Measurements from ENCODE around the gene IPCEF1.
"Not testable (repeated sequence)": the region's sequence is repeated elsewhere in the genome, so short reads cannot be mapped to it uniquely, and the experiment has no call there.

IPCEF1 gene

GRCh38 chr6:154243793-154244750 is 112.5 kb downstream of the IPCEF1 start:
- no peak for DNase-seq

DNA sequence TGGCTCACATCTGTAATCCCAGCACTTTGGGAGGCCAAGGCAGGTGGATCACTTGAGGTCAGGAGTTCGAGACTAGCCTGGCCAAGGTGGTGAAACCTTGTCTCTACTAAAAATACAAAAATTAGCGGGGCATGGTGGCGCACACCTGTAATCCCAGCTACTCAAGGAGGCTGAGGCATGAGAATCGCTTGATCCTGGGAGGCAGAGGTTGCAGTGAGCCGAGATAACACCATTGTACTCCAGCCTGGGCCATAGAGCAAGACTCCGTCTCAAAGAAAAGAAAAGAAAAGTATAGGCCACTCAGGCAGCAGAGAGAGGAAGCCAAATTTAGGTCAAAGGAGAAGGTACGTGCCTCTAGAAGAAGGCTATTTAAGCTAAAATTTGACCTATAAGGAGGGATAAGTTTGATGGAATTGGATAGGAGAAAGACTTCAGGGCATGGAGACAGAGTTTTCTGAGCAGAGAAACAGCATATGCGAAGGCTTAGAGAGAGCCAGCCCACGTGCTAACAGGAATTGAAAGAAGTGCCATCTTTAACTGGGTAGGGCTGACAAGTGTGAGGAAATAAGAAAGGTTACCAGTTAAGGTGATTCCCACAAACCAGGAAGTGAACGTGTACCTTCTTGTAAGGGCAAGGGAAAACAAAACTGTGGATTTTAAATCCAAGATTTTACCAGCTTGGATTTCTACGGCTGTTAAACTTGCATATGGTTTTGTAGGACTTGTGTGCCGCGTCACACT is 113.8 kb downstream of the IPCEF1 start:
- DNase-seq: no peak

DNA sequence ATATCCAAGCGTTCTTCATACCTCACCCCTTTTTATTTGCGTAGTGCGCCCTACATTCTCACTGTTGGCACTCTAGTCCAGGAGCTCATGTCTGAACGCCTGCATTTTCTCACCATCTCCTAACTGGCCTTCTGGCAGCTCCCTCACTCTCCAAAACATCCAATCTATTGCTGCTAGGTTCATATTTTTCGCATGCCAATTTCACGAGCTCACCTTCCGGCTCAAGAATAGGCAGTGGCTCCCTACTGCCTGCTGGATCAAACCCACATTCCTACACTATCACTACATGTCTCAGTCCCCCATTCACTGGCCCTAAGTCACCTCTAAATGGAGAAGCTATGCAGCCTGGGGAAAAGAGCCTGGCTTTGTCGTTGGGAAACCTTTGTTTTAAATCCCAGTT is 115.0 kb downstream of the IPCEF1 start:
- no peak for DNase-seq

- not testable (repeated sequence) for DNase-seq
These were observed 115.5 kb downstream of the IPCEF1 start for GRCh38 chr6:154241061-154241460.

- no peak for DNase-seq
These were observed 117.2 kb downstream of the IPCEF1 start for GRCh38 chr6:154239392-154239791.

DNA sequence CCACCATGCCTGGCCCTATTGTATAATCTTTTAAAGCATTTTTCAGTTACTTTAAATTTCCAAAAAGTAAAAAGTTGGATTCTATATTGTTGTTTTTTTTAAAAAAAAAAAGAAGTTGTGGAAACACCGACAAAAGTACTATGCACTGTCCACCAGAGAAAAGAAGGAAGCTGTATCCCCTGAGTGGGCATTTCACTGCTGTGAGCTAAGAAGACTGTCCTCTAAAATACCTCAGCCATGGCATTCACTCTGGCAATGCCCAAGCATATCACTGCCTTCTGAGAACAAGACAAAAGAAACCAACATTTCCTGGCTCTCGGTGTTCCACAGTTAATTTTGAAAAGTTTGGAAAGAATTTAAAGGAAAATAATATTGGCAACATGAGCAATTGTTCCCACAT is 117.8 kb downstream of the IPCEF1 start:
- no peak for DNase-seq

DNA sequence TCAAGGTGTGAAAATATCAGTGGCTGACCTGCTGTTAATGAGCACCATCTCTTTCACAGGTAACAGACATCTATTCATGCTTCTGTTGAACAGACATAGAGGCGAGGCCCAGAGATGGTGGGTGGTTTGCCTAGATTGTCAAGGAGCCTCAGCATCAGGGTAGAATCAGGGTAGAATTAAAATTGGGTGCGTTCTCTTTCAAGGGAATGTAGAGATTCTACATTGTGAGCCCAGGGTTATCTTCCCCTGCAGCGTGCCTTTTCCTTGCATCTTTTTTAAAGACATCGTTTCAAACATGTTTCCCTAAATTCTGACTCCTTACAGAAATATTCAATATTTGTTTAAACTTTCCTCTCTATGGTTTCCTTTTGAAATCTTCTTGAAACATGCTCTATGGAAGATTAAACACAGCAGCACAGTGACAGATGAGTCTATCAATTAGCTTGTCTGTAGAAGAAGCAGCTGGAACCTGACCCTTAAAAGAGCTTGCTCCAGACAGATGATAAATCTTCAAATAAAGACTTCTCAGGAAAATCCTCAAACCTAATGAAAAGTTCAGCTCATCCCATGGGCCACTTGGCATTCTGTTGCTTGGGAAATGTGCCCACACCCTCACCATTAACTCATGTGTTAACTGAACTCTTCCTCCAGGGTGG is 119.8 kb downstream of the IPCEF1 start:
- DNase-seq: no peak

GRCh38 chr6:154234019-154234772 is 122.4 kb downstream of the IPCEF1 start:
- no peak for DNase-seq

- no peak for DNase-seq
These were observed 123.2 kb downstream of the IPCEF1 start for GRCh38 chr6:154233383-154233782.

DNA sequence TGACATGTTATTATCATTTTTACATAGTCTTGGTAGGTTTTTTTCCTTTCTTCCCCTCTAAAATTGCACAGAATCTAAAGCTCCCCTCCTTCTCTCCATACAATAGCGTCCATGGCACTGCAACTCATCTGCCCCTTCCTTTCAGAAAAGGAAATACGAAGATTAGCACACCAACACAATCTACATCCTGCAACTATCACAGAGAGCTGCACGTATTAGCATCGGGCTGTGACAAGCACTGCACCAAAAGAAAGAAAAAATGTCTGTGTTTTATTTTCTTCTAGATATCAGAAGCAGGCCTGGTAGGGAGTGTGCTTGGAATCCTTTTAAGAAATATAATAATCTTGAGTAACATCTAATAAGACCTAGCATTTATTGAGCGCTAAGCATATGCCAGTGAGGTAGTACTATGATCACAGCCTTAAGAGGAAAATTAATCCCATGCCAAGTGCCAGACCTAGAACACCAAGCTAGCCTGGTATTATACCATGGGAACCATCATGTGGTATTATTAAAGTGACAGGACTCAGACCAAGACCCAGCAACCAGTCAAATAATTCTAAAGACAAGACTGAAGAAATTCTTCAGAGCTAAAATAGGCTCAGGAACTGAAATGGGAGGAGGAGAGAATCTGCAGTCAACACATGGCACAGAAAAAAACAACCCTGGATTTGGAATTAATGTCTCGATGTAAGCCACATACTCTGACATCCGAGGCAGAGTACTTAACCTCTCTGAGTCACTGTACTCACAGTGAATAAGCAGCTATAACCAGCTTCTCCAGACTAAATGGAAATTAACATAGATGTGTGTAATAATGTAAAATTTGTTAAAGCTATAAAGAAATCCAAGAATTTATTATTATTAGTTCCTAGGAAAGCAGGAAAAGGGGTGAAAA is 124.3 kb downstream of the IPCEF1 start:
- DNase-seq: no peak

DNA sequence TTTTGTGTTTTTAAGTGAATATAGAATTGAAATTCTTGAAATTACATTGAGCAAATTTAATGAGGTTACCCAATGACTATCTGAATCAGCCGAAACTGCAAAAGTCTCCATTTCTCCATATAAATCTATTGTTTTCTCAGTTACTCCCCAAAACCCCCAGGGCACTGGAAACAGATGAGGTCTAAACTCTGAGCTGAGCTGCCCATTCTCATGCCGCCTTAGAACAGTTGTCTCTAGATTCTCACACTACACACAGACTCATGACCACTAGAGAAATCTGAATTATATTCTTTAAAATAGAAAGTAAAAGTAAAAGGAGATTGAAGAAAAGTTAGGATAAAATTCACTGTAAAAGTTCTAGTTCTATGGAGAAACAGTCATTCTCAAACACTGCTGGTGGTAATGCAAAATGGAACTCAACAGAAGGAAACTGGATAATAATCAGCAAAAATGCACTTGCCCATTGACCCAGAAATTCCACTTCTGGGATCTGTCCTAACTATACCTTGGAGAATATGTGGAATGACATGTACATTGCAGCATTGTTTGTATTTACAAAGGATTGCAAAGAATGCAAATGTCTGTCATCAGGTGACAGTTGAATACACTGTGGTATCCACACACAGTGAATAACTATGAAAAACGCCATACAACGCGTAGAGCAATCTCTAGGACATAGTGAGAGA is 125.5 kb downstream of the IPCEF1 start:
- DNase-seq: no peak

- DNase-seq: no peak
These were observed 126.2 kb downstream of the IPCEF1 start for GRCh38 chr6:154230393-154230792.

DNA sequence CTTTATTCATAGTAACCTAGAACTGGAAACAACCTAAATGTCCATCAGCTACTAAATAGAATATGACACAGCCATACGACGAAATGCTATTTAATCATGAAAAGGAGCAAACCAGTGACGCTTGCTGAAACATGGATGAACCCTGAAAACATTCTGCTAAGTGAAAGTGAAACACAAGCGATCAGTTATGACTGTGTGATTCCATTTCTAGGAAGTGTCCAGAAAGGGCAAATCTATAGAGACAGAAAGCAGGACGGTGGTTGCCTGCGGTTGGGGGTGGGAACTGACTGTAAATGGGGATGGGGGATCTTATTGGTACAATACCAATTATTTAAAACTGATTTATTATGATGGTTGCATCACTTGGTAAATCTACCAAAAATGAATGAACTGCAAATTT is 126.8 kb downstream of the IPCEF1 start:
- no peak for DNase-seq

GRCh38 chr6:154228521-154228905 is 128.1 kb downstream of the IPCEF1 start:
- no peak for DNase-seq

DNA sequence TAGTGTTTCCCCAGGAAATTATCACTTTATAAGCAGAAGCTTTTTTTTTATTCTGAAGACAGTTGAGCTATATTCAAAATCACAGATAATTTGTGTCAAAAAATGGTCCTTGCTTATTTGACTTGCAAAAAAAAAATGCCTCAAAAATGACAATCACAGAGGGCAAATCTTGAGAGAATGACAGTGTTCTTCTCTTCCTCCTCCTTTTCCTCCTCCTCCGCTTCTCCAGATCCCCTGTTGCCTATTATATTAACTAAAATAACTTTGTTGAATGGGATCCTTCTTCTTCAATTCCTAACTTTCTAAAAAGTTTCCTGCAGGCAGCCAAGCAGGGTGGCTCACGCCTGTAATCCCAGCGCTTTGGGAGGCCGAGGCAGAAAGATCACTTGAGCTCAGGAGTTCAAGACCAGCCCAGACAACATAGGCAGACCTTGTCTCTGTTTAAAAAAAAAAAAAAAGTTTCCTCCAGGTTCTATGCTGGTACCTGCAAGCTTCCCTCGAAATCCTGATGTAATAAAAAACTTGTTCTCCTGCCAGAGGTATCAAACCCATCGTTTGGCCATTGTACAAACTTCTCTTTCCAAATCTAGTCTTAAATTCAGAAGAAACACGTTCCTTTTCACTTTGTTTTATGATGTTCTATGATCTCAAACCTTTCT is 128.6 kb downstream of the IPCEF1 start:
- no peak for DNase-seq

DNA sequence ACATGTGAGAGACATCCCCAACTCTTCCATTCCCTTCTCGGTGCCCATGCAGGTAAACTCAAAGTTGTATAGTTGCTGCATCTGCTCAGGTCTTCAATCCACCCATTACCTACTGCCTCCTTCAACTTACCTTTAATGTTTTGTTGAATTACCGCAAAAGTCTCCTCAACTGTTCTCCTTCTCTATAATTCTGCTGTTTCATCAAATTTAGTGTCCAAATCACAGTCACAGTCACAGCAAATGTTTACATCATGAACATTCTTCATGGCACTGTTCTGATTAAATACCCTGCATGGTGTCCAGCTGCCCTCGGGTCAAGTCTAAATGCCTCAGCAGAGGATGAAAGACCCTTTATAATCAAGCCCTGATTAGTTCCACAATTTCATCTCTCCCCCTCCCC is 130.1 kb downstream of the IPCEF1 start:
- DNase-seq: no peak

DNA sequence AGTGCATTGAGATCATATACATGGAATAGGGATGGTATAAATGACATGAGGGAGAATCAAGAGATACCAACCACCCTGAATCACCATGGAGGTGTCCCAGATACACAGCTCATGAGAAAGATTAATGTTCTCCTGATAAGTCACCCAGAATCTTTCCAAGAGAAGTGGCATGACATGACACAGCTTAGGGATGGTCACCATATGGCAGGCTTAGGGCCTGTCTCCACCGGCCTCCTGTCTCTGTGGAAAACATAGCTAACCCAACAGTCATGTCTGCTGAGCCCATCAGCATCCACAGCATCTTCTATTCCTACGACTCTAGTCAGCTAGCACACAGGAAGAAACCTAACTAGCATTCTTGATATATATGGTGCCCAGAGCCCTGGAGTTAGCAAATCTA is 133.3 kb downstream of the IPCEF1 start:
- DNase-seq: no peak

DNA sequence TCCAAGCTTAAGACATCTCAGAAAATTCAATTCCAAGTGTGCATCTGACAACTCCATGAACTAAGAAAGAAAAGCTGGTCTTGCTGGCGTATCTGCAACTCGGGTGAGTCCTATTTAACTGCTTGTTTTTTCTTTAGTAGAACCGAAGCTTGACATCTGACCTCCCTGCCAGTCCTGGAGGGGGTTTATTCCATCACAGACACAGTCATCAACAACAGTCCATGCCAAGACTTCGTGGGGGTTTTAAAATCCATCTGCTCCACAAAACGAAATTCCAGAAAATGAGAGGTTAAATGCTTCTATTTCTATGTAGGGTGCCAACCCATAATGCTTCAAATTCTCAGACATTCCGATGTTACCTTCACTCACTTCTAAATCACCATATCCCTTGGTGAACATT is 133.9 kb downstream of the IPCEF1 start:
- DNase-seq: no peak

DNA sequence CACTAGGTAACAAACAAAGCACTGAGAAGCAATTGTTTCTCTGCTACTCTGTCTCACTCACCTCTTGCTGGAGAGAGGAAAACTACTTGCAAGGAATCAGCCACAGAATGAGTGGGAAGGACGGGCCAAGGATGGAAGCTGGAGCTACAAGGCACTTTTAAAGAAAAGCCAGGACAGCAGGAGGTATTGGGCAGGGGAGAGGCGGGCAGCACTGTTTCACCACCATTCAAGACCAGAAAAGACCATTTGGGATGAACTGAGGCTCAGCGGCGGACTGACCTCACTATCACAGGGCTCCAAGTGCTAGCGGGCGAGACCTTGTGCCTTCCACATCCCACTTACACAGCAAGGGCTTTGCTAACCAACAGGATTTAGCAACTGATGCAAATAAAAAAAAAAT is 137.4 kb downstream of the IPCEF1 start:
- no peak for DNase-seq

DNA sequence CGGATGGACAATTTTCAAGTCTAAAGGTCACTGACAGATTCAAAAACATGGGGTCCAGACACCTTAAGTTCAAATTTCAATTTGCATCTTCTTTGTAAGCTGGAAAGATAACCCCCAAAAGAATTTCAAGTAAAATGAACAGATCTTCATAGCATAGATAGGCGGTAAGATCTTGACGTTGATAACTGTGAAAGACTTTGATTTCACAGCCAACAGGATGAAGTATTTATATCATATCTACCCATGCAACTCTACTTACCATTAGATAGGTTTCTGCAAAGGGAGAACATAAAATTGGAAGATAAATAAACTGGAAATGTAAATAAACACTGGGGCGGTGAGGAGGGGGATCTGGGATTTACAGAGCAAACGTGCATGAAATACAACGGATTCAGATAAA is 137.8 kb downstream of the IPCEF1 start:
- DNase-seq: no peak

- no peak for DNase-seq
These were observed 138.3 kb downstream of the IPCEF1 start for GRCh38 chr6:154218301-154218700.
